GM06990 (cell line): ENCODE data around the gene HOMER1.

Experiments
- DNase-seq: peaks from one replicate; pipeline ENCODE4 v3.0.0-alpha.2; 2011; ENCODE audit not compliant: insufficient read length; ENCODE audit errors: extremely low read depth
- H3K27me3 ChIP-seq: replicated peaks from 2 replicates; pipeline ENCODE4 v1.6.0; 2011; ENCODE audit warnings: low read length; ENCODE audit not compliant: control insufficient read depth, insufficient read depth
- H3K36me3 ChIP-seq: 2 replicates; pipeline ENCODE4 v1.5.1; 2011; ENCODE audit warnings: low read length; ENCODE audit not compliant: control insufficient read depth, insufficient read depth
- H3K4me3 ChIP-seq: replicated peaks from 2 replicates; pipeline ENCODE4 v1.5.1; 2011; ENCODE audit warnings: low read depth, mild to moderate bottlenecking, control low read depth, low read length
- CTCF ChIP-seq: IDR thresholded peaks from 2 replicates; pipeline ENCODE4 v1.5.1; 2011; ENCODE audit warnings: low read length, control low read depth, mild to moderate bottlenecking, inconsistent platforms; ENCODE audit not compliant: insufficient read depth, poor library complexity, severe bottlenecking

HOMER1 gene

GRCh38 chr5:79505138-79505537 is 8.8 kb downstream of the HOMER1 start:
- DNase-seq, result no peak

GRCh38 chr5:79503794-79504495 is 10.0 kb downstream of the HOMER1 start:
- no peak overlapping the region for H3K4me3 ChIP-seq
- TF ChIP-seq CTCF, result no peak
- DNase-seq, result no peak
- H3K36me3 ChIP-seq, result no peaks in the 10 kb centered on the region
- no peaks in the 10 kb centered on the region for H3K27me3 ChIP-seq

More at GRCh38 chr5:79505138-79505537, 8.8 kb downstream of the HOMER1 start:
- TF ChIP-seq CTCF, result no peak
- H3K27me3 ChIP-seq, result no peaks in the 10 kb centered on the region
- no peak overlapping the region for H3K4me3 ChIP-seq
- no peaks in the 10 kb centered on the region for H3K36me3 ChIP-seq

- DNase-seq, result no peak
- no peaks in the 10 kb centered on the region for H3K27me3 ChIP-seq
- no peaks in the 10 kb centered on the region for H3K36me3 ChIP-seq
- TF ChIP-seq CTCF, result no peak
- no peak overlapping the region for H3K4me3 ChIP-seq
Measured at GRCh38 chr5:79499640-79500273, 14.2 kb downstream of the HOMER1 start.

GRCh38 chr5:79495311-79495710 is 18.6 kb downstream of the HOMER1 start:
- H3K4me3 ChIP-seq, result no peak overlapping the region
- H3K27me3 ChIP-seq, result no peaks in the 10 kb centered on the region
- no peak for TF ChIP-seq CTCF
- DNase-seq, result no peak
- no peaks in the 10 kb centered on the region for H3K36me3 ChIP-seq

GRCh38 chr5:79493596-79494345 is 20.2 kb downstream of the HOMER1 start:
- DNase-seq, result no peak
- no peak overlapping the region for H3K4me3 ChIP-seq
- no peaks in the 10 kb centered on the region for H3K36me3 ChIP-seq
- no peak for TF ChIP-seq CTCF
- H3K27me3 ChIP-seq, result no peaks in the 10 kb centered on the region
